HG02588 (cell line): Measurements from ENCODE around the gene RPS21.

Source experiments
- ATAC-seq: cut with Tn5 transposase; IDR thresholded peaks from one replicate; pipeline ENCODE4 v1.9.1; 2021; ENCODE audit warnings: mild to moderate bottlenecking, moderate library complexity; ENCODE audit not compliant: unreplicated experiment

RPS21 gene

GRCh38 chr20:62353289-62354030 is 33.4 kb upstream of the RPS21 start:
- ATAC-seq = no peak

GRCh38 chr20:62354031-62354808 is 32.7 kb upstream of the RPS21 start:
- ATAC-seq = no peak

- no peak for ATAC-seq
Observed at GRCh38 chr20:62354811-62355341, 32.0 kb upstream of the RPS21 start.

GRCh38 chr20:62355516-62355877 is 31.4 kb upstream of the RPS21 start:
- no peak for ATAC-seq

- ATAC-seq = no peak
Observed at GRCh38 chr20:62355878-62356588, 30.9 kb upstream of the RPS21 start.

- no peak for ATAC-seq
Observed at GRCh38 chr20:62356589-62357186, 30.2 kb upstream of the RPS21 start.

GRCh38 chr20:62357187-62357667 is 29.7 kb upstream of the RPS21 start:
- ATAC-seq = no peak

- no peak for ATAC-seq
Observed at GRCh38 chr20:62357681-62358080, 29.2 kb upstream of the RPS21 start.

GRCh38 chr20:62358171-62359042 is 28.5 kb upstream of the RPS21 start:
- no peak for ATAC-seq

- ATAC-seq = no peak
Observed at GRCh38 chr20:62359043-62359490, 27.8 kb upstream of the RPS21 start.

- no peak for ATAC-seq
Observed at GRCh38 chr20:62359491-62360121, 27.3 kb upstream of the RPS21 start.

GRCh38 chr20:62360854-62361798 is 25.8 kb upstream of the RPS21 start:
- no peak for ATAC-seq

- ATAC-seq = no peak
Observed at GRCh38 chr20:62361799-62362589, 24.9 kb upstream of the RPS21 start.

- ATAC-seq = no peak
Observed at GRCh38 chr20:62362590-62362940, 24.3 kb upstream of the RPS21 start.

- no peak for ATAC-seq
Observed at GRCh38 chr20:62362991-62363919, 23.6 kb upstream of the RPS21 start.
